Activated CD8-positive, alpha-beta memory T cell treated with anti-CD3 and anti-CD28 coated beads for 24 hours (primary cell): Measurements from ENCODE around the gene DCTN5.

Experiments
- DNase-seq: peaks from one replicate; pipeline ENCODE4 v3.0.0-alpha.2; 2020

Gene DCTN5

GRCh38 chr16:23666571-23667354, 25.5 kb downstream of the DCTN5 start:
- DNase-seq: no peak

GRCh38 chr16:23667355-23667659, 26.0 kb downstream of the DCTN5 start:
- DNase-seq: no peak

GRCh38 chr16:23668225-23668624, 27.0 kb downstream of the DCTN5 start:
- DNase-seq: no peak

- DNase-seq: no peak
Measured at GRCh38 chr16:23668873-23669272, 27.6 kb downstream of the DCTN5 start.

- DNase-seq: no peak
Measured at GRCh38 chr16:23670137-23670776, 29.0 kb downstream of the DCTN5 start.

GRCh38 chr16:23673971-23674614, 32.8 kb downstream of the DCTN5 start:
- DNase-seq: no peak

- no peak for DNase-seq
Measured at GRCh38 chr16:23676924-23677480, 35.7 kb downstream of the DCTN5 start.

GRCh38 chr16:23678430-23679273, 37.4 kb downstream of the DCTN5 start, which contains the start of gene PLK1:
Gene PLK1 (plus strand): TSS chr16:23678889. CDS start chr16:23678933, 44 bp downstream.
- peak; percentile 86 for DNase-seq

GRCh38 chr16:23679274-23679985, 38.2 kb downstream of the DCTN5 start:
- DNase-seq: no peak

- no peak for DNase-seq
Measured at GRCh38 chr16:23679986-23680336, 38.7 kb downstream of the DCTN5 start.

- DNase-seq: no peak
Measured at GRCh38 chr16:23682181-23682580, 40.9 kb downstream of the DCTN5 start.

- DNase-seq: no peak
Measured at GRCh38 chr16:23683487-23683886, 42.2 kb downstream of the DCTN5 start.

GRCh38 chr16:23687034-23687808, 46.0 kb downstream of the DCTN5 start:
- DNase-seq: no peak

- DNase-seq: no peak
Measured at GRCh38 chr16:23689442-23690187, 48.3 kb downstream of the DCTN5 start.

GRCh38 chr16:23690771-23691482, 49.7 kb downstream of the DCTN5 start:
- DNase-seq: no peak

GRCh38 chr16:23691483-23692189, 50.4 kb downstream of the DCTN5 start:
- DNase-seq: no peak

- DNase-seq: no peak
Measured at GRCh38 chr16:23692190-23692837, 51.0 kb downstream of the DCTN5 start.

- no peak for DNase-seq
Measured at GRCh38 chr16:23694265-23694643, 53.0 kb downstream of the DCTN5 start.
